Adrenal gland (tissue), 5 donors: ENCODE results near the gene LHX4.

Source experiments
- POLR2A ChIP-seq, 2 donors: fragments of 450-650 bp; IDR thresholded peaks; one replicate each; pipeline ENCODE4 v1.6.1; 2017; ENCODE audit warnings: antibody characterized with exemption in 2 of 2, mild to moderate bottlenecking in 2 of 2, moderate library complexity in 1 of 2
- TF ChIP-seq, protein P1 (sequence below), 6 experiments: fragments of 450-650 bp in 4 of 6; fragments of 200-600 bp in 2 of 6; sonication (generic) in 1 of 6; IDR thresholded peaks; 1 replicate in 5 of 6; 2 replicates in 1 of 6; pipeline versions ENCODE4 v1.5.1 to v1.8.0; 2016 to 2021; ENCODE audit warnings: antibody characterized with exemption in 6 of 6, mild to moderate bottlenecking in 2 of 6, moderate library complexity in 1 of 6
- donor health status: DM: no; HTN: no; CAD: no.

DNA sequence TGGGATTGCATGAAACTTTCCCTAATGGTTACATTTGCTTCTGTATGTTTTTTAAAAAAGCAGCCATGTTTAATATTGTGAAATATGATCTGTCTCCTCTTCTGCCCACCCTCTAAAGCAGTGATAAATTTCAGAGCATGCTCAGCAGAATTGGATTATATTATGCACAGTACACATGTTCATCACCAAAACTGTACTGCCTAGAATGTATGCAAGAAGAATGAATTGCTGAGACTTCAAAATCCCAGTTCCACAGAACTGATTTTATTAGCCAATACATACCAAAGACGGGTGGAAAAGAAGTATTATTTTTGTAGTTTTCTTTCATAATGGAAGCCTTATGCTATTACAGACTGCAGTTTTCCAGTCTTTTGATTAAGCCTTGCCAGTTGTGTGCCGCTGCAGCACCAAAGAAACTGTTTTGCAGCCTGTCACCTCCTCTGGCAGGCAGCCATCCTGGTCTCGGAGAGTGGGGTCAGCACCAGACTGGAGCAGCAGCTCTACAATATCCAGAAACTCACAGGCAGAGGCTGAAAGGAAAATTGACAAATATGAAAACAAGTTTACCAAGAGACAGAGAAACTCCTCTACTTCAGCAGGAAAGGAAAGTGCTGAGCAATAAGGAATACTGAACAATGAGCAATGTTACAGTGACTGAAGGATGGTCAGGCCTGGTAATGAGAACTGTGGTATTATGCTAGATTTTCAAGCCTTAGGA lies 58.1 kb downstream of the LHX4 start:
- TF ChIP-seq, protein P1, sequence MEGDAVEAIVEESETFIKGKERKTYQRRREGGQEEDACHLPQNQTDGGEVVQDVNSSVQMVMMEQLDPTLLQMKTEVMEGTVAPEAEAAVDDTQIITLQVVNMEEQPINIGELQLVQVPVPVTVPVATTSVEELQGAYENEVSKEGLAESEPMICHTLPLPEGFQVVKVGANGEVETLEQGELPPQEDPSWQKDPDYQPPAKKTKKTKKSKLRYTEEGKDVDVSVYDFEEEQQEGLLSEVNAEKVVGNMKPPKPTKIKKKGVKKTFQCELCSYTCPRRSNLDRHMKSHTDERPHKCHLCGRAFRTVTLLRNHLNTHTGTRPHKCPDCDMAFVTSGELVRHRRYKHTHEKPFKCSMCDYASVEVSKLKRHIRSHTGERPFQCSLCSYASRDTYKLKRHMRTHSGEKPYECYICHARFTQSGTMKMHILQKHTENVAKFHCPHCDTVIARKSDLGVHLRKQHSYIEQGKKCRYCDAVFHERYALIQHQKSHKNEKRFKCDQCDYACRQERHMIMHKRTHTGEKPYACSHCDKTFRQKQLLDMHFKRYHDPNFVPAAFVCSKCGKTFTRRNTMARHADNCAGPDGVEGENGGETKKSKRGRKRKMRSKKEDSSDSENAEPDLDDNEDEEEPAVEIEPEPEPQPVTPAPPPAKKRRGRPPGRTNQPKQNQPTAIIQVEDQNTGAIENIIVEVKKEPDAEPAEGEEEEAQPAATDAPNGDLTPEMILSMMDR (IDR thresholded peaks at IDR 0.05): no peak
- TF ChIP-seq POLR2A (IDR thresholded peaks at IDR 0.05): no peak
